ENCODE measurements around the gene SLC25A12.

DNA sequence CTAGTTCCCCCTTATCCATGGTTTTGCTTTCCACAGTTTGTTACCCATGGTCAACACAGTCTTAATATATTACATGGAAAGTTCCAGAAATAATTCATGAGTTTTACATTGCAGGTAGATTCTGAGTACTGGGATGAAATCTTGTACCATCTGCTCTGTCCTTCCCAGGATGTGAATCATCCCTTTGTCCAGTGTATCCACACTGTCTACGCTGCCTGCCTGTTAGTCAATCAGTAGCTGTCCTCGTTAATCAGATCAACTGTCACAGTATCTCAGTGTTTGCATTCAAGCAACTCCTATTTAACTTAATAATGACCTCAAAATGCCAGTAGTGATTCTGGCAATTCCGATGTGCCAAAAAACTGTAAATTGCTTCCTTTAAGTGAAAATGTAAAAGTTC is 130.4 kb downstream of the SLC25A12 start:
- TF ChIP-seq, protein P1, sequence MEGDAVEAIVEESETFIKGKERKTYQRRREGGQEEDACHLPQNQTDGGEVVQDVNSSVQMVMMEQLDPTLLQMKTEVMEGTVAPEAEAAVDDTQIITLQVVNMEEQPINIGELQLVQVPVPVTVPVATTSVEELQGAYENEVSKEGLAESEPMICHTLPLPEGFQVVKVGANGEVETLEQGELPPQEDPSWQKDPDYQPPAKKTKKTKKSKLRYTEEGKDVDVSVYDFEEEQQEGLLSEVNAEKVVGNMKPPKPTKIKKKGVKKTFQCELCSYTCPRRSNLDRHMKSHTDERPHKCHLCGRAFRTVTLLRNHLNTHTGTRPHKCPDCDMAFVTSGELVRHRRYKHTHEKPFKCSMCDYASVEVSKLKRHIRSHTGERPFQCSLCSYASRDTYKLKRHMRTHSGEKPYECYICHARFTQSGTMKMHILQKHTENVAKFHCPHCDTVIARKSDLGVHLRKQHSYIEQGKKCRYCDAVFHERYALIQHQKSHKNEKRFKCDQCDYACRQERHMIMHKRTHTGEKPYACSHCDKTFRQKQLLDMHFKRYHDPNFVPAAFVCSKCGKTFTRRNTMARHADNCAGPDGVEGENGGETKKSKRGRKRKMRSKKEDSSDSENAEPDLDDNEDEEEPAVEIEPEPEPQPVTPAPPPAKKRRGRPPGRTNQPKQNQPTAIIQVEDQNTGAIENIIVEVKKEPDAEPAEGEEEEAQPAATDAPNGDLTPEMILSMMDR (IDR thresholded peaks at IDR 0.05; ENCODE audit: poor library complexity, severe bottlenecking) = no peak
- TF ChIP-seq POLR2AphosphoS5 (IDR thresholded peaks at IDR 0.05) = no peak
- no peak for TF ChIP-seq EZH2 (IDR thresholded peaks at IDR 0.05; ENCODE audit: borderline replicate concordance, insufficient read depth, low read length, poor library complexity, severe bottlenecking)

All from neural cell (in vitro differentiated cells).